Stimulated activated CD4-positive, alpha-beta T cell treated with anti-CD3 and anti-CD28 coated beads, TNF-alpha, amount 100 ng/mL, for 48 hours (primary cell): ENCODE data around the gene ETV6.

Experiments
- DNase-seq, 3 donors: peaks; one replicate each; pipeline ENCODE4 v3.0.0-alpha.2; 2020; ENCODE audit warnings: low read depth in 3 of 3

Gene ETV6

DNA sequence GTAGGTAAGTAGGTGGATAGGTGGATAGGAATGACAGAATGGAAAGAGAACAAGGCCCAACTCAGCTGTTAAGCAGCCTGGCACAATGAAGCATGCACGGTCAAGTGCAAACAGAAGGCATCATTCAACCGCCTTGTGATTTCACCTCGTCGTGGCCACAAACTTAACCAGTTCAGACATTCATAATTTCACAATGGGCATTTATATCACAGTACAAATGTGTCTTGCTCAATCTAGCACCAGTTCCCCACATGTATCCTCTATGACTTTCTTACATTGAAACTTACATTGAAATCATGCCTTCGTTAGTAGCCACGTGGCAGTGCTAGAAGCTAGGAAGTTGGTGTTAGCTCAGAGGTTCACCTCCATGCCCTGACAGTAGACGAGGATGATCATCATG is 207.5 kb downstream of the ETV6 start:
- DNase-seq: no peak

DNA sequence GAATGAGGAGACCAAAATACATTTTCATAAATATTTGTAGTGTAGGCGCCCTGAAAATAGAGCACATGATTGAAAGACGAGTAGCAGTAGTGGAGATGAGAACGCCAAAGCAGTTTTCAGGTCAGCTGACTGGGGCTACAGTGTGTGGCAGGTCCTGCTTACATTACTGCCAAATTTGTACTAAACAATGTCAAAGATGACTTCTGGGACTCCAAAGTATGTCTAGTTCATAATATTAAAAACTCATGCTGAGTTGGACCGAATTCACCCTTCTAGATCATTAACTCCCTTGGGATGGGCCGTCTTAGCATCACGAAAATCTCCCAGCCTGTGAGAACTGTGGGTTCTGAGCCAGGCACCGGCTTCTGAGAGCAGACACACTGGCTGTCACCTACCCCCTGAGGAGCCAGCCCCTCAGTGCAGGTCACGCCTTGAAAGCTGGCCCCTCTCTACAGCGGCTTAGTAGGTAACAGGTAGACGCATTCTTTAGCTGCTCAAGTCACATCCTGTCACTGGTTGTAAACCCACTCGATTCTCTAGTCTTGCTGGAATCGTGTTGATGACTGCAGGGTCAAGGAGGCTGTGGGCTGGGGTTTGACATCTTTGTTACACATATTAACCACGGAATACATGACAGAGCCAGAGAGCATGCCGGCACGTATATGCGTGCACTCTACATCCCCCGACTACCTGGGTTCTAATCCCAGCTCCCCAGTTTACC is 210.4 kb downstream of the ETV6 start:
- DNase-seq: peak in 1 of 3 donors; percentile 33

DNA sequence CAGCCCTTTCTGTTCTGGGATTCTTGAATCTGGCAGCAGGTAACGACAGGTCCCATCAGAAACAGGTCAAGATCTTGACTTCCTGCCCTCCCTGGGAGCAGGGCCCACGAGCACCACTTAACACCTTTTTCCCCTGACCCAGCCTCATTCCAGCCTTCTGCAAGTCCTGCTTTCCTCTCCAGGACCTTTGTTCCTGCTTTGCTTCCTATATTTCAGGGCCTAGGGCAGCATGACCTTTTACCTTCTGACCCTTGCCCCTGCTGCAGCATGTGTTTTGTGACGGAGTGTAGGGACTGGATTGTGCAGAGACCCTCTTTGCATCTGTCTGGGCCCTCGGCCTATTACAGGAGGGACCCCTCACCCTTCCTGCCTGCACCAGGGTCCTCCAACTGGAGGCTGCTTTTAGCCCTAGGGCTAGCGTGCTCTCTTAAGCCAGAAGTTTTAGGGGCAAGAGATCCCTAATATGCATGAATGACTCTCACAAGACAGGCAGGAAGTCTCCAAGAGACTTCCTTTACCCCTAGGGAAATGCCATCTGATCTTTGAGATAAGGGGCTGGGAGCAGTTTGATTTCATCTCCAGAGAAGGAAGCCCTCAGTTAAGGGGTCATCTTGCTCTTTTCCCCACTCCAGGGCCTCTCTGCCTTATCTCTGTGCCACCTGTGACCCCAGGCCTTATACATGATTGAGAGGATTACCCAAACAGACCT is 211.8 kb downstream of the ETV6 start:
- no peak for DNase-seq

DNA sequence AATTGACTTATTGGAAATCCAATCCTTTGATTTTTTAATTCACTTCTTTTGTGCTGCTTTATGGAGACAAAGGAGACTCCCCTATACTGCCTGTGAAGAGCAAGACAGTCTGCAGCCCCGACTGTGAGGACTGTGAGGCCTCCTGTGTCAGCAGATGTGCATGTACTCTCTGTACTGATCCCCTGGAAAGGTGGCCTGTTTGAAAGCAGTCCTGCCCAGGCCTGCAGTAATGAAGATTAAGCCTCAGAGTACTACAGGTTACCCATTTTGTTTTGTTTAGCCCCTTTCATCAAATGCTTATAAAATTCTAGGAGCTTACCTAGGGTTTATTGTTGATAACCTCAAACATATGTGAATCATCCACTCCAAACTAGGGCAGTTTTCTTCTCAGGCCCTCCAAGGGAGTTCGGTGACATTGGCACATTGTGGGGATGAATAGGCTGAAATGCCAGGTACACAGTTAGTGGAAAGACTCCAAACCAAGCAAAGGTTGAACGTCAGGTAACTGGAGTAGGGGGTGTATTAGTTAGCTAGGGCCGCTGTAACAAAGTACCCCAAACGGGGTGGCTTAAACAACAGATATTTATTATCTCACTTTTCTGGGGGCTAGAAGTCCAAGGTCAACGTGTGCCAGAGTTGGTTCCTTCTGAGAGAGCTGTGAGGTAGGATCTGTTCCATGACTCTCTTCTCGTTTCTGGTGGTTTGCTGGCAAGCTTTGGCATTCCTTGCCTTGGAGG is 212.6 kb downstream of the ETV6 start:
- DNase-seq: no peak

DNA sequence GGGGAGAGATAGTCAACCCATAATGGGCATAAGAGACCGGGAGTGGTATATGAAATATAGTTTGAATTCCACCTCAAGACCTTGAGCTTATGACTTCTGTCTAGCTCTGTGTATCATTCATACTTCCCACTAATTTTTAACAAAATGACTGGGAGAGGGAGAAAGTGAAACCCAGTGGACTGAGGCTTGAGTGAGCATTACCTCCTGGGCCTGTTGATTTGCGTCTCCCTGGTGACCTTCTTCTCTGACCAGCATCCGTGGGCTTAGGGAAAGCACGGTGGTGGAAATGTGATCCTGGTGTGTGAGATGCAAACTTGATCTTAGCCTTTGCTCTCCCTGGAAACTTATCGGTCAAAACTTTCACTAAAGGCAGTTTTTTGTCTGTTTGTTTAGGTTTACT is 213.3 kb downstream of the ETV6 start:
- no peak for DNase-seq

DNA sequence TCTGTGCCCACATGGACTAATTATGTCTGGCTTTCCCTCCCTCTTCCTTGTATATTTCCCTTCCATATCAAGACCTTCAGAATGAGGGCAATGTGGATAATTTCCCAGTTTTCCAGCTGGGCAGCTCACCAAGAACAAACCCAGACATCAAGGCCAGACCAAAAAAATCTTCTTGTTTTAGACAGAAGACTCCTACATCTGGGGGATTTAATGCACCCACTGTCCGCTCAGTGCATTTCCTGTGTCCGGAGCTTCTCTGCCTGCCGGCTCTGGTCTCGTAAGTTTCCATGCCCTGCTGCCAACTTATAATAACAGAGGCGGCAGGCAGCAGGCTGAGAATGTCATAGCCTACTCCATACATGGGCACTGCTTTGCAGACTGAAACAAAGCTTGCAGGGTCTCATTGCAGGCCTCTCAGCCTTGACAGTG is 214.0 kb downstream of the ETV6 start:
- no peak for DNase-seq

DNA sequence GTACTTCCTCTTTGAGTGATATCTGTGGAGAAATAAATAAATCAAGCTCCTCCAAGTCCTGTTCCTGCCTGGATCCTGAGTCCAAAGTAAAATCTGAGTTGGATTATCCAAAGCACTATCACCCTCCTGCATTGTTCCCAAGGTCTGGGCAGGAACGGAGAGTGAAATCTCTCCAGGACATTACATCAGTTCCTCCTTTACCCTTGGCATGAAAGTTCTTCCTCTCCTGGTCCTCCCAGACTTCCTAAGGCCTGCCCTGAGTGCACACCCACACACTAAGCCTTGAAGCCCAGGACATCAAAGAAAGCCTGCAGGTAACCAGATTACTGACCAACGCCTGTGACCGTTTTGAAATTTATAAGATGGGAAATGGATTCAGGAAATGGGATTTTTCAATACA is 214.5 kb downstream of the ETV6 start:
- DNase-seq: no peak

DNA sequence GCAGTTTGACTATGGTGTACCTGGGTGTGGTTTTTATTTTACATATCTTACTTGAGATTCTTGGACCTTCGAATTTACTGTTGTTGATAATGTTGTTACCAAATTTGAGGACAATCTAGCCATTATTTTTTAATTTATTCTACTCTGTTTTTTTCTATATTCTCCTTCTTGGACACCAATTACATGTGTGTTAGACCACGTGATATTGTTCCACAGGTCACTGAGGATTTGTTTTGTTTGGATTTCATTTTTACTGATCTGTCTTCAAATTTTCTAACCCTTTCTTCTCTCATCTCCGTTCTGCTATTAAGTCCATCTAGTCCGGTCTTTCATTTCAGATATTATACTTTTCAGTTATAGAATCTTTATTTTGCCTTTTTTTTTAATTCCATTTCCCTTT is 216.3 kb downstream of the ETV6 start:
- DNase-seq: no peak

DNA sequence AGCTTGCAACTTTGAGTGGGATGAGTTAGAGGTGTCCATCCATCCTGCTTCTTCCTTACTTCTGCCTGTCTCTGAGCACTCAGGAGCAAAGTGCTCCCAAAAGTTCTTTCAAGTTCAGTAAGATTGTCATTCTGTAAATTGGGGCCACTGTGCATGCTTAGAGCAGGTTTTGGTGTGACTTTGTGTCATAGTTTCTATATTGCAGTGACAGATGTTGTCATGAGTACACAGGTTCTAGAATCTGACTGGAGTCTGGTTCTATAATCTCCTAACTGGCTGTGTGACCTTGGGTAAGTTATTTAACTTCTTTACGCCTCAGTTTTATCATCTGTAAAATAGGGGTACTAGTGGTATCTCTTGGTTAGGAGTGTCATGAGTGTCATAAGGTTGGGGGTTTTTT is 218.6 kb downstream of the ETV6 start:
- DNase-seq: no peak

DNA sequence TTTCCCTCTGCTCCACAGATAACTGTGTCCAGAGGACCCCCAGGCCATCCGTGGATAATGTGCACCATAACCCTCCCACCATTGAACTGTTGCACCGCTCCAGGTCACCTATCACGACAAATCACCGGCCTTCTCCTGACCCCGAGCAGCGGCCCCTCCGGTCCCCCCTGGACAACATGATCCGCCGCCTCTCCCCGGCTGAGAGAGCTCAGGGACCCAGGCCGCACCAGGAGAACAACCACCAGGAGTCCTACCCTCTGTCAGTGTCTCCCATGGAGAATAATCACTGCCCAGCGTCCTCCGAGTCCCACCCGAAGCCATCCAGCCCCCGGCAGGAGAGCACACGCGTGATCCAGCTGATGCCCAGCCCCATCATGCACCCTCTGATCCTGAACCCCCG is 219.9 kb downstream of the ETV6 start:
- DNase-seq: no peak

DNA sequence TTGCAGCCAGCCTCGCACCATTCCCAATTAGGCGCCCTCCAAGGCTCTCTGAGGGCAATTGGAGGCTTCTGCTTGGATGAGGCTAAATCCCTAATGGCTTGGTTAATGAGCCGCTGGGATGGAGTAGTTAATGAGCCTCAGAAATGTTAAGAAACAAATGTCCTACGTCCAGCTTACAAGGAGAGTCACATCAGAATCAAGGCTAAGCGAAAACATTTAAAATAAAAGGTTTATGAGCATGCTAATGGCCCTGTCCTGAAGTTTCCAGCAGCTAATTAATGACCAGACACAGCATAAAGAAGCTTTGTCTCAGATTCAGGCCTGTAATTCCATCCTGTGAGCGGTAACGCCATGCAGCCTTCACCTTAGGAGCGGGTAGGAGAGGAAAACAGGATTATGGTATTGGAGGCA is 220.6 kb downstream of the ETV6 start:
- no peak for DNase-seq

DNA sequence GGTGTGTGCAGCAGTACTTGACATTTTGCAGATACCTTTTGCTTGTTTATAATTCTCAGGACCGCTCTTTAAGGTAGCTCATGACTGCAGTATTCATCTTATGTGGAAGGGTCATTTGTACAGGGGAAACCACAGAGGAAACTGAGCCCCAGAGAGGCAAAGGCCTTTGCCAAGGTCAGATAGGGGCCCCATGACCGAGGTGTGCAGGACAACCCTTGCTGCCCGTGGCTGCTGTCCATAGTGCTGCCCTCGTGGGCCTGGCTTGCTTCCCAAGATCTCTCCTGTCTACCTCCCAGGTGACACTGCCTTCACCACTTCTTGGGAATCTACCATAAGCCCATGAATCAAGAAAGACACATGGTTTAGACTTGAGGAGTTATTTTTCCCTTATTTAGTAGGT is 222.6 kb downstream of the ETV6 start:
- no peak for DNase-seq

DNA sequence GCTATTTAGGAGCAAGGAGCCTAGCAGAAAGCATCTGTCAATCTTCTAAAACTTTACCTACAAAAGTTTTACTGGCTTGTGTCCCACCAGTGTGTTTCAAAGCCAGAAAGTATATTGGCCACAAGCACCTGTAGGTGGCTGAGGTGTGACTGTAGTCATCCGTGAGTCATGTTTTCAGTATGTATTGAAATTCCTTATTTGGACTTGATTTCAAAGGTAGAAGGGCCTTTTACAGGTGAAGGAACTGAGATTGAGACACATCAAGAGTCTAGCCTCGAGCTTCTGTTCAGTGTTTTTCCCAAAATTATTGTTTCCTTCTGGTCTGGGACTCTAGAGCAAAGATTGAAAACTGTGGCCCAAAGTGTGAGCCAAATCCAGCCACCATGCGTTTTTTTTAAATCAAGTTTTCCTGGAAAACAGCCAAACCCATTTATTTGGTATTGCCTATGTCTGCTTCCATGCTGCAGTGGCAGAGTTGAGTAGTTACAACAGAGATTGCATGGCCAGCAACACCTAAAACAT is 226.0 kb downstream of the ETV6 start:
- DNase-seq: no peak

DNA sequence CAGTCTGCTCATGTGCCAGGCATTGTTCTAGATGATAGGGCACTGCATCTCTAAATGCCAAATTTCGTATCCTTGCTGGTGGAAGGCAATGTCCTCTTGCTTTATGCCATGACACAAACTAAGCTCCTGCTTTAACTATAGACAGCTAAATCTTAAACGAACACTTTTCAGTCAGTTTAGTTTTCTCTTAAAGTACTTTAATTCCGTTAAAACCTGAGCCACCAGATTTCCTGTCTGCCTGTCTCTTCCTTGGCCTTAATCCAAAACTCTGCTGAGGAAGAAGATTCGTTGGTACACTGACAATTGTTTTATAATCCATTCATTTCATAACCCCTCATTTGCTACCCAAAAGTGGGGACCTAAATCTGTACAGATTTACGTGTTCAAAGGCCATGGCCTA is 226.8 kb downstream of the ETV6 start:
- no peak for DNase-seq

DNA sequence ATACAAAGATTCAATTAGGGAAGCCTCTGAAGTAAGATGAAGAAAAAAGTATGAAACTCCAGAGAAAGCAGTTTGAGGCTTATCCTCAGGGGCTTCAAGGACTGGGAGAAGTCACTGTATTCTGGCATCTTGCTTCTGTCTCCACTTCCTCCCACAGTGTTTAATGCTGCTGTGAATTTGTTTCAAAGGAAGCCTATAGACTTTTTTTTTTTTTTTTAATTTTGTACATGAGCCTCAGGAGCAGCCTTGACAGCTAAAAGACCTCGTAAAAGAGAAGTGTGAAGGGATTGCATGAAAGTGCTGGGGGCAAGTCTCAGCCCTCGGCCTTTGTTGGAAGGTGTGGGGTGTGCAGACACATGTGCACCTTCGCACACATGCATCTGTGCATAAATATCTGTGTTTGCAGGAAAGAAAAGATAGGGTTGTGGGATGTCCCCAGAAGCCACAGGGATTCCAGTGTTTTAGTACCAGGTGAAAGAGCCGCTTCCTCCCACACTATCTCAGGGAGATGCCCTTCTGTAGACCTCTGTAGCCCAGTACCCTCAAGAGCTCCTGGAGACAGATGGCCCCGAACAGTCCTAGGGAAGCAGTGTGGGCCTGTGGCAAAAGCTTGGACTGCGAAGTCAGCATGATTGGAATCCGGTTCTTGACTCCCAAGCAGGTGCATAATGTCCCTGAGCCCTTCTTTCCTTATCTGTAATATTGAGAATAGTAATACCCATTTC is 227.8 kb downstream of the ETV6 start:
- DNase-seq: no peak

DNA sequence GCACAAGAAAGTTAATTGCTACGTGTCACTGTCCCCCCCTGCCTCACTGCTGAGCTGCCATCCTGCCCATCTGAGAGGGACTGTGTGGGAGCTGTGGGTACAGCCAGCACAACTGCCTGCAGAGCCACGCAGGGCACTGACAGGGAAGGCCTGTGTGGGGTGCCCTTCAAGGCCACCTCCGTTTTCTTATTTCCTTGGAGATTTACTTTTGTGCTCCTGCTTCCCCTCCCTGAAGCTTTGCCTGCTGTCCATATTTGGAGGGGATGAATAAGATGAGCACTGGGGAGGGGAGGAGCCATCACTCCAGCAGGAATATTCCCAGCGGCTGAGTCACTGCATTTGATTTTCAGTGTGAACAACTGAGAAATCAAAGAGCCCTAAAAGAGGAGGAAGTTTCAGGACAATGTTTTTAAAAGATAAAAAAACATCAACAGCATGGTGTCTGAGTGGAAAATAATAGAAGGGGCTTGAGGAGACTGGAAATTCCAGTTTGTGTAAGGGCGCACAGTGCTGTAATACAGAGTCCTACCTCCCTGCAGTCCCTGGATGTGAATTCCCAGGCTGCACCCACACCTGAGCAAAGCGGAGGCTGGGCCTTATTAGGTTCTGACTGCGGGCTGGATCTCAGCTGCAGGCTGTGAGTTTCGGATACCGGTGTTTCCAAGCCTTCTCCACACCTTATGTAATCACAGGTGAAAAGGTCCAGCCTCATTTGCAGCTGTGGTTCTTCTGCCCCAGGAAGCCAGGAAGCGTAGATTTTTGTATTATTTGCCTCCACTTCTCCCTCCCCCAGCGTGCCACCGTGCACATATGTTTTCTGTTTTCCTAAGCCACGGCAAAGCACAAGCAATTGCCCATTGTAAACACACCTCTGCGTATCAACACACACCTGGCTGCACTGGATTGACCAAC is 228.7 kb downstream of the ETV6 start:
- no peak for DNase-seq

DNA sequence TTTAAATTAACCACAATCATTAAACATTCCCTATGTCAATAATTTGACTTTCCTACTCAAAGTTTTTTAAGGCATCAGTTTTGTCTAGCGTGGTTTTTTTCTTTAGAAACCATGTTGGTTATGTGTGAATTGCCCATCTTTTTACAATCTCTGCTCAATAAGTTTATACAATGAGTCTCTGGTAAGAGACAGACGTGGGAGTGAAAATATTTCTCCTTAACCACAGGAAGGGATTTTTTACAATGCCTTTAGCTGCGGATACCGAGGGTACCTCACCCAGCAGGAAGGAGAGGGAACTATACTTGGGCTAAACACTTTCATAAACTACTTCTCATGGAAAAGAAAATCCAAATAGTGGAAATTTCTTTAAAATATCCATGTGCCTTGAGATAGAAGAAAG is 229.8 kb downstream of the ETV6 start:
- DNase-seq: no peak

DNA sequence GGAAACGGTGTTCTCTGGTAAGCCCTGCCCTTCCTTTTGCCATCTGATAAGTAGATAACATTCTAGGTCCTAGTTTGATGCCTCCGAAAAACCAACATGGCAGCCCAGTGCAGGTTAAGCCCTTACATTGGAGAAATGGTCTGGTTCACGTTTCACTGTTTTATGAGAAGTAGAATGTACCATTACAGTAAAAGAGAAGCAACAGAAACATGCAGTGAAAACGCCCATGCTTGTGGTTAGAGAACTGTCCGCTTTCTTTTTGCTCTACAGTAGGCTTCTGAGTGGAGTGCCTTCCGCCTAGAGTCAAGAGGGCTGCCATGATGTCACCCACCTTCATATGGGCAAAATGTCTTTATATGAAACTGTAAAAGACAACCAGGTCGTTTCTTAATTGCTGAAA is 230.9 kb downstream of the ETV6 start:
- no peak for DNase-seq

DNA sequence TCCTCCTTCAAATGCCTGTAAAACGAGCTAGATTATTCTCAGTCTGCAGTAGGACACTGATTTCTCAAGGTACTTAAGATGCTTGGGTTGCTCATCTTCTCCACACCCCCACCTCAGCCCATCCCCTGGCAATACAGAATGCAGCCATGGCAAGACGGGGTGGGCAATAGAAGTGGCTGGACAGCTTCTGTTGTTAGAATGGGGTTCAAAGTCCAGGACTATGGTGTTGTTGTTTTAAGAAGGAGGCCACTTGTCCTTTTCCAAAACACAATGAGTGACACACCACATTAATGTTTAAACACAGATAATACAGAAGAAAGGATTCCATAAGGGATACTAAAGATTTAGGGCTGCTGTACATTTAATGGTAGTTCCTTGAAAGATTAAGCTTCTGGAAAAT is 232.4 kb downstream of the ETV6 start:
- DNase-seq: no peak

DNA sequence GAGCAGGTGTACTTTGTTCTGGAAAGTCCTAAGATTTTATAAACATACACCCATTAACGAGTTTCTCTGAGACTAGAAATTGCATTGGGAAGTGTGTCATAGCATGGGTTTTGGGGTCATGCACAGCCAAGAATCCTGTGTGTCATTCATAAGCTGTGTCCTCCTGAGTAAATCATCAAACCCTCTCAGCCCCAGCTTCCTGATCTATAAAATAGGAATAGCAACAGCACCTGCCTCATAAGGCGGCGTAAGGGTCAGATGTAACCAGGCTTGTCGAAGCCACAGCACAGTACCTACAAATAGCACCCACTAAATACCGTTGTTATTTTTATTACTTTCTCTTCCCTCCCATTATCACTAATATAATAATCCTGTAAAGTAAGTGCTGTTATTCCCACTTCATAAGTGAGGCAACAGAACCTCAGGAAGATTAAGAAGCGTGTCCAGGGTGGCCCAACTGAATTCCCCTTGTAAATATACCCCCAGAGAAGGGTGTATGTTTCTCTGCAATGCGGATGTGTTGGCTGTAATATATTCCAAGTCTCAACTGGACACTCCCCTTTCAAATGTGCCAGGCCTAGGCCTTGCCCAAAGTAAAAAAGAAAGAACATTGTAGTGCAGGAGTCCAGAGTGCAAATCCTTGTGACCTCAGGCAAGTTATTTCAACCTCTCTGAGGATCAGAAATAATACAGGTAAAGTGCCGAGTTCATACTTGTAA is 233.0 kb downstream of the ETV6 start:
- no peak for DNase-seq
